Keratinocyte (primary cell): ENCODE results near the gene MOB3B. TPM values are rescaled to one million over a fixed set of nuclear protein-coding genes. Genes with fewer than 3 reads are reported as not detected.

Experiments
- DNase-seq: peaks from one replicate; pipeline ENCODE4 v3.0.0-alpha.2; 2011; ENCODE audit warnings: low read depth, missing footprints, low spot score
- FAIRE-seq: peaks from 2 replicates; lab custom pipeline; 2011; peaks lifted over from hg19 to GRCh38; lab: Jason Lieb, UNC
- H2AFZ ChIP-seq: 2 replicates; pipeline ENCODE4 v1.6.0; 2012; ENCODE audit warnings: low read length, control low read depth, inconsistent platforms; ENCODE audit not compliant: control insufficient read depth
- H3K27ac ChIP-seq: 2 replicates; pipeline ENCODE4 v1.5.1; 2011; ENCODE audit warnings: low read length; ENCODE audit not compliant: control insufficient read depth, insufficient read depth
- H3K27me3 ChIP-seq: 3 replicates; pipeline ENCODE4 v1.6.0; 2011; ENCODE audit warnings: low read length; ENCODE audit not compliant: control insufficient read depth, insufficient read depth; ENCODE audit errors: extremely low read depth
- H3K36me3 ChIP-seq, 2 experiments: 2 replicates in 1 of 2; 3 replicates in 1 of 2; pipeline ENCODE4 v1.5.1; 2011; ENCODE audit warnings: low read length in 2 of 2, mild to moderate bottlenecking in 1 of 2; ENCODE audit not compliant: control insufficient read depth in 2 of 2, insufficient read depth in 2 of 2; ENCODE audit errors: extremely low read depth in 1 of 2
- H3K4me1 ChIP-seq: 3 replicates; pipeline ENCODE4 v1.5.1; 2011; ENCODE audit warnings: low read length; ENCODE audit not compliant: control insufficient read depth, insufficient read depth; ENCODE audit errors: extremely low read depth
- H3K4me2 ChIP-seq: 3 replicates; pipeline ENCODE4 v1.6.0; 2011; ENCODE audit warnings: low read depth, low read length; ENCODE audit not compliant: control insufficient read depth, insufficient read depth; ENCODE audit errors: extremely low read depth
- H3K4me3 ChIP-seq, 3 experiments: fragments of 200-600 bp in 1 of 3; sonication (generic) in 1 of 3; 2 replicates in 2 of 3; 3 replicates in 1 of 3; pipeline ENCODE4 v1.5.1; 2011 to 2016; ENCODE audit warnings: low read length in 3 of 3, mild to moderate bottlenecking in 3 of 3, control low read depth in 2 of 3, inconsistent platforms in 1 of 3, low read depth in 1 of 3, mixed read lengths in 1 of 3, mixed run types in 1 of 3, moderate library complexity in 1 of 3; ENCODE audit not compliant: control insufficient read depth in 2 of 3, insufficient read depth in 2 of 3; ENCODE audit errors: extremely low read depth in 1 of 3
- H3K79me2 ChIP-seq: 2 replicates; pipeline ENCODE4 v1.6.0; 2012; ENCODE audit warnings: low read length; ENCODE audit not compliant: control insufficient read depth, insufficient read depth
- H3K9ac ChIP-seq: 3 replicates; pipeline ENCODE4 v1.6.0; 2011; ENCODE audit warnings: low read length; ENCODE audit not compliant: control insufficient read depth, insufficient read depth; ENCODE audit errors: extremely low read depth
- H3K9me1 ChIP-seq: 3 replicates; pipeline ENCODE4 v1.6.0; 2011; ENCODE audit warnings: low read length; ENCODE audit not compliant: control insufficient read depth, insufficient read depth; ENCODE audit errors: extremely low read depth
- H3K9me3 ChIP-seq: 2 replicates; pipeline ENCODE4 v1.5.1; 2012; ENCODE audit warnings: low read depth, low read length; ENCODE audit not compliant: control insufficient read depth
- H4K20me1 ChIP-seq: 3 replicates; pipeline ENCODE4 v1.6.0; 2011; ENCODE audit warnings: low read length; ENCODE audit not compliant: control insufficient read depth, insufficient read depth; ENCODE audit errors: extremely low read depth
- EZH2 ChIP-seq: IDR thresholded peaks from one replicate; pipeline ENCODE4 v1.6.1; 2012; ENCODE audit warnings: inconsistent platforms, mild to moderate bottlenecking, low read length, moderate library complexity
- dilution Hi-C: fragments of 300-500 bp; cut with MboI; formaldehyde crosslinking; loops from one replicate; pipeline ENCODE4 v1.7.0; 2020; ENCODE audit warnings: low sequenced_read_pairs; ENCODE audit not compliant: extremely low pct_ligation_motif_present
- polyA plus RNA-seq, 5 experiments: library from polyadenylated mRNA; depleted of rRNA in 3 of 5; stranded (reverse) in 3 of 5; stranded (forward) in 1 of 5; unstranded in 1 of 5; fragments of >200 nt; gene quantifications; 1 replicate in 1 of 5; 2 replicates in 3 of 5; 3 replicates in 1 of 5; pipeline versions ENCODE4 v1.2.1 to v1.2.3, GENCODE V29; 2011 to 2012; ENCODE audit warnings: missing spikeins in 2 of 5, low read depth in 1 of 5, low replicate concordance in 1 of 5
- TF ChIP-seq, protein P1 (sequence below), 3 experiments: IDR thresholded peaks in 1 of 3; conservative IDR thresholded peaks in 1 of 3; optimal IDR thresholded peaks in 1 of 3; 2 replicates in 2 of 3; 3 replicates in 1 of 3; pipeline versions ENCODE3 to v1.5.1; 2011; ENCODE audit warnings: low read length in 3 of 3, mild to moderate bottlenecking in 3 of 3, moderate library complexity in 2 of 3, control low read depth in 1 of 3, inconsistent platforms in 1 of 3; ENCODE audit not compliant: insufficient read depth in 2 of 3; ENCODE audit errors: extremely low read depth in 1 of 3

Gene MOB3B
- polyA plus RNA-seq, 1 donor (not counting 4 experiments of a cell fraction or from before 2014, with no cell fraction given), result 35.3 TPM

DNA sequence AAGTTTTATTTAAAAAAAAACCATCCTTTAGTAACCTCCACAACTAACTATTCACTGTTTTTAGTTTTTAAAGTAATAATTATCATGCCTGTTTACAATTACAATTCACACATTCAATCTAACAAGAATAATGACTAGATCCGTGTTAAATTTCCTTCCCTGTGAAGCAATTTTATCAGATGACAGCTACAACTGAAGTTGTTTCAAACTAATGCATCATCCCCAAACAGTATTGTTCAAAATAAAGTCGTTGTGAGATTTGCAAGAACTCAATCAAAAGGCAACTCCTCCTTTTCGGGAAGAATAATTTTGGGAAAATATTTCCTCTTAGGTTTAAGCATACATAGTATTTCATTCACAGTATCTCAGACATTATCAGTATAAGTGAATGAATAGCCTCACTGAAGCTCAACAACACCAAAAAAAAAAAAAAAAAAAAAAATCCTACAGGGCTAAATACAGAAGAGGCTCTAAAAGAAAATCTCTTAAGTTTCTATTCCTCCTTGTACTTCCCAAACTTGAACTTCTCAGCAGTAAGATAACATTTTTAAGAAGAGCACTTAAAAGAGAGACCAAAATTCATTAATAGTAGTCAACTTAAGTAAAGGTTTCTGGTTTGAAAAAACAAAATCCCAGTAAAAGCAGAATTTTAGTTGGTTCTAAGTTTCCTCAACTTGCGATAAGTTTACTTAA lies 34.3 kb upstream of the MOB3B start:
- no peaks in the 10 kb centered on the region for H3K9me3 ChIP-seq
- H3K79me2 ChIP-seq, result peaks cover 2% of the 10 kb centered on the region
- TF ChIP-seq, protein P1, sequence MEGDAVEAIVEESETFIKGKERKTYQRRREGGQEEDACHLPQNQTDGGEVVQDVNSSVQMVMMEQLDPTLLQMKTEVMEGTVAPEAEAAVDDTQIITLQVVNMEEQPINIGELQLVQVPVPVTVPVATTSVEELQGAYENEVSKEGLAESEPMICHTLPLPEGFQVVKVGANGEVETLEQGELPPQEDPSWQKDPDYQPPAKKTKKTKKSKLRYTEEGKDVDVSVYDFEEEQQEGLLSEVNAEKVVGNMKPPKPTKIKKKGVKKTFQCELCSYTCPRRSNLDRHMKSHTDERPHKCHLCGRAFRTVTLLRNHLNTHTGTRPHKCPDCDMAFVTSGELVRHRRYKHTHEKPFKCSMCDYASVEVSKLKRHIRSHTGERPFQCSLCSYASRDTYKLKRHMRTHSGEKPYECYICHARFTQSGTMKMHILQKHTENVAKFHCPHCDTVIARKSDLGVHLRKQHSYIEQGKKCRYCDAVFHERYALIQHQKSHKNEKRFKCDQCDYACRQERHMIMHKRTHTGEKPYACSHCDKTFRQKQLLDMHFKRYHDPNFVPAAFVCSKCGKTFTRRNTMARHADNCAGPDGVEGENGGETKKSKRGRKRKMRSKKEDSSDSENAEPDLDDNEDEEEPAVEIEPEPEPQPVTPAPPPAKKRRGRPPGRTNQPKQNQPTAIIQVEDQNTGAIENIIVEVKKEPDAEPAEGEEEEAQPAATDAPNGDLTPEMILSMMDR (optimal IDR thresholded peaks at IDR 0.05 in 1 of 3, IDR thresholded peaks at IDR 0.05 in 1 of 3, conservative IDR thresholded peaks at IDR 0.05 in 1 of 3; ENCODE audit: extremely low read depth in 1 of 3, insufficient read depth in 2 of 3, low read length in 3 of 3), result no peak
- TF ChIP-seq EZH2, result no peak
- H3K9me1 ChIP-seq, result no peaks in the 10 kb centered on the region
- no peak overlapping the region for H3K4me2 ChIP-seq
- H3K36me3 ChIP-seq, result peaks cover 0 to 2% of the 10 kb centered on the region in 2 experiments
- no peak overlapping the region for H3K27ac ChIP-seq
- dilution Hi-C loops, result no loop called here
- H4K20me1 ChIP-seq, result no peaks in the 10 kb centered on the region
- no peak for DNase-seq
- no peak for FAIRE-seq
- no peaks in the 10 kb centered on the region for H3K27me3 ChIP-seq
- no peak overlapping the region for H3K9ac ChIP-seq
- H2AFZ ChIP-seq, result no peak overlapping the region
- no peaks in the 10 kb centered on the region for H3K4me1 ChIP-seq
- no peak overlapping the region for H3K4me3 ChIP-seq

- FAIRE-seq (no peak), DNase-seq (no peak)
- H2AFZ ChIP-seq, result no peak overlapping the region
- no peak overlapping the region for H3K9ac ChIP-seq
- H3K27ac ChIP-seq, result no peak overlapping the region
- no peak overlapping the region for H3K4me3 ChIP-seq
- no peaks in the 10 kb centered on the region for H4K20me1 ChIP-seq
- no peaks in the 10 kb centered on the region for H3K79me2 ChIP-seq
- no peaks in the 10 kb centered on the region for H3K27me3 ChIP-seq
- H3K36me3 ChIP-seq, result no peaks in the 10 kb centered on the region
- dilution Hi-C loops, result no loop called here
- H3K9me1 ChIP-seq, result no peaks in the 10 kb centered on the region
- no peaks in the 10 kb centered on the region for H3K9me3 ChIP-seq
- H3K4me2 ChIP-seq, result no peak overlapping the region
- no peak for TF ChIP-seq EZH2
- TF ChIP-seq, protein P1 (optimal IDR thresholded peaks at IDR 0.05 in 1 of 3, IDR thresholded peaks at IDR 0.05 in 1 of 3, conservative IDR thresholded peaks at IDR 0.05 in 1 of 3; ENCODE audit: extremely low read depth in 1 of 3, insufficient read depth in 2 of 3, low read length in 3 of 3), result no peak
- no peaks in the 10 kb centered on the region for H3K4me1 ChIP-seq
These were observed 32.1 kb upstream of the MOB3B start for GRCh38 chr9:27561685-27562084.
